HEK293T (cell line): Measurements from ENCODE around the gene PPP1R3A.

Experiments used
- CTCF ChIA-PET: fragments of 350-600 bp; formaldehyde crosslinking; extraction: SDS; loops from one replicate; lab custom pipeline; 2021; ENCODE audit warnings: antibody characterized with exemption, inconsistent platforms; lab: Yijun Ruan, JAX
- POLR2A ChIA-PET: fragments of 350-600 bp; formaldehyde crosslinking; extraction: SDS; loops from one replicate; lab custom pipeline; 2020; ENCODE audit warnings: antibody characterized with exemption, inconsistent platforms; lab: Yijun Ruan, JAX
- DNase-seq: peaks from one replicate; pipeline ENCODE4 v3.0.0; 2012; ENCODE audit warnings: mixed read lengths; ENCODE audit errors: extremely low spot score
- ARNT ChIP-seq: fragments of 450-650 bp; IDR thresholded peaks from 2 replicates; pipeline ENCODE4 v1.6.1; 2017; ENCODE audit warnings: mild to moderate bottlenecking
- BHLHE40 ChIP-seq: fragments of 450-650 bp; IDR thresholded peaks from 2 replicates; pipeline ENCODE4 v1.6.1; 2016; ENCODE audit warnings: mild to moderate bottlenecking, moderate library complexity, borderline replicate concordance
- CTBP1 ChIP-seq: fragments of 450-650 bp; IDR thresholded peaks from 2 replicates; pipeline ENCODE4 v1.6.1; 2016; ENCODE audit warnings: borderline replicate concordance
- ELF4 ChIP-seq: fragments of 450-650 bp; IDR thresholded peaks from 2 replicates; pipeline ENCODE4 v1.6.1; 2017; ENCODE audit warnings: antibody characterized with exemption
- FOXA1 ChIP-seq: fragments of 450-650 bp; IDR thresholded peaks from 2 replicates; pipeline ENCODE4 v1.6.1; 2016; ENCODE audit warnings: mild to moderate bottlenecking
- FOXK2 ChIP-seq: fragments of 450-650 bp; IDR thresholded peaks from 2 replicates; pipeline ENCODE4 v1.6.1; 2016; ENCODE audit warnings: mild to moderate bottlenecking
- FOXM1 ChIP-seq: fragments of 450-650 bp; IDR thresholded peaks from 2 replicates; pipeline ENCODE4 v1.6.1; 2017; ENCODE audit warnings: mild to moderate bottlenecking, borderline replicate concordance
- HDGF ChIP-seq: fragments of 450-650 bp; IDR thresholded peaks from 2 replicates; pipeline ENCODE4 v1.6.1; 2017; ENCODE audit warnings: antibody characterized with exemption, borderline replicate concordance
- L3MBTL2 ChIP-seq: fragments of 450-650 bp; conservative IDR thresholded peaks from 2 replicates; pipeline ENCODE4 v1.6.1; 2016; ENCODE audit warnings: mild to moderate bottlenecking
- LEF1 ChIP-seq: fragments of 450-650 bp; IDR thresholded peaks from 2 replicates; pipeline ENCODE4 v1.6.1; 2017; ENCODE audit warnings: mild to moderate bottlenecking, borderline replicate concordance
- NFRKB ChIP-seq: fragments of 450-650 bp; IDR thresholded peaks from 2 replicates; pipeline ENCODE4 v1.6.1; 2016; ENCODE audit warnings: mild to moderate bottlenecking, moderate library complexity
- SP1 ChIP-seq: fragments of 450-650 bp; IDR thresholded peaks from 2 replicates; pipeline ENCODE4 v1.6.1; 2017
- SUZ12 ChIP-seq: fragments of 450-650 bp; IDR thresholded peaks from 2 replicates; pipeline ENCODE4 v1.6.1; 2016; ENCODE audit warnings: mild to moderate bottlenecking
- TARDBP ChIP-seq: fragments of 450-650 bp; IDR thresholded peaks from 2 replicates; pipeline ENCODE4 v1.6.1; 2016
- ZNF384 ChIP-seq: fragments of 450-650 bp; IDR thresholded peaks from 2 replicates; pipeline ENCODE4 v1.6.1; 2016
- TF ChIP-seq, protein P1 (sequence below): fragments of 450-650 bp; IDR thresholded peaks from 2 replicates; pipeline ENCODE4 v1.6.1; 2016

The PPP1R3A gene

DNA sequence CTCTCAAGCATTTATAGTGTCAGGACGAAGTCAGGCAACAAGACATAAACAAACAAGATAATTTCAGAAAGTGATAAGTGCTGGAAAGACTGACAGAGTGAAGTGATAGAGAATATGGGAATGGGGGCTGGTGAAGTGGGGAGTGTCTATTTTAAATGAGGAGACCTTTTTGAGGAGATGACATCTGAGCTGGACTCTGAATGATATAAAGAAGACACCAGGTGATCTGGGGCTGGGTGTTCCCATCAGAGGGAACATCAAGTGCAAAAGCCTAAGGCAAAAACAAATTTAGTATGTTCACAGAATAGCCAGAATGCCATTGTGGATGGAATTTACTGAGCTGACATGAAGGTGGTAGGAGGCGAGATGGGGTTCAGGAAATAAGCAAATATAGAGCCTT, 83.4 kb downstream of the PPP1R3A start:
- TF ChIP-seq FOXM1 (no peak), FOXA1 (no peak), ARNT (no peak), NFRKB (no peak), ZNF384 (no peak), ELF4 (no peak), SUZ12 (no peak), FOXK2 (no peak), HDGF (no peak), LEF1 (no peak), BHLHE40 (no peak), L3MBTL2 (no peak), TARDBP (no peak), CTBP1 (no peak), SP1 (no peak)
- TF ChIP-seq, protein P1, sequence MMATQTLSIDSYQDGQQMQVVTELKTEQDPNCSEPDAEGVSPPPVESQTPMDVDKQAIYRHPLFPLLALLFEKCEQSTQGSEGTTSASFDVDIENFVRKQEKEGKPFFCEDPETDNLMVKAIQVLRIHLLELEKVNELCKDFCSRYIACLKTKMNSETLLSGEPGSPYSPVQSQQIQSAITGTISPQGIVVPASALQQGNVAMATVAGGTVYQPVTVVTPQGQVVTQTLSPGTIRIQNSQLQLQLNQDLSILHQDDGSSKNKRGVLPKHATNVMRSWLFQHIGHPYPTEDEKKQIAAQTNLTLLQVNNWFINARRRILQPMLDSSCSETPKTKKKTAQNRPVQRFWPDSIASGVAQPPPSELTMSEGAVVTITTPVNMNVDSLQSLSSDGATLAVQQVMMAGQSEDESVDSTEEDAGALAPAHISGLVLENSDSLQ, result no peak
- CTCF ChIA-PET, result no interaction called here
- POLR2A ChIA-PET, result interaction anchor here (0.6 kb wide), 1 partner anchor 748 kb away, joined by 3 read pairs; the partner anchor contains the start of gene GPR85
- no peak for DNase-seq

DNA sequence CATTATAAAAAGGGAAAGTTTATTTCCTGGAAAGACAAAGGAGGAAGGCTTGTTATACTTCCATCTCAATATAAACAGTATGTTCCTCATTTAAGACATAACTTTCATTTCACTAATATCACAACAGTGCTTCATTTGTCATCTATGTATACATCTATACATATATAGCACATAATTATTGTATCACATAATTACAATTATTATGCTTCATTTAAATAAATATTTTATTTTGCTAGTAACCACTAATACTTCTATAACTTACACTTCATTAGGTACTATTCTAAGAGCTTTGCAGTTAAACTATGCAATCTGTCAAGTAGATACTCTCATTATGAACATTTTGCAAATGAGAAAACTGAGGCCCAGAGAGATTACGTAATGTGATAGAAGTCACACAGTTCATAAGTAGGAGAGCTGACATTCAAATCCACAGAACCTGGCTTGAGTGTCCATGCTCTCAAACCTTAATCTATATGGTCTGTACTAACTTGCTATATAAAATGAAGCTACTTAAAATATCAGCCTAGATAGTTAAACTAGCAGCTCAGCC, 86.5 kb downstream of the PPP1R3A start:
- ChIA-PET POLR2A (no interaction called here), CTCF (no interaction called here)
- TF ChIP-seq BHLHE40 (no peak), FOXM1 (no peak), ZNF384 (no peak), ARNT (no peak), NFRKB (no peak), FOXK2 (no peak), L3MBTL2 (no peak)
- DNase-seq, result no peak

DNA sequence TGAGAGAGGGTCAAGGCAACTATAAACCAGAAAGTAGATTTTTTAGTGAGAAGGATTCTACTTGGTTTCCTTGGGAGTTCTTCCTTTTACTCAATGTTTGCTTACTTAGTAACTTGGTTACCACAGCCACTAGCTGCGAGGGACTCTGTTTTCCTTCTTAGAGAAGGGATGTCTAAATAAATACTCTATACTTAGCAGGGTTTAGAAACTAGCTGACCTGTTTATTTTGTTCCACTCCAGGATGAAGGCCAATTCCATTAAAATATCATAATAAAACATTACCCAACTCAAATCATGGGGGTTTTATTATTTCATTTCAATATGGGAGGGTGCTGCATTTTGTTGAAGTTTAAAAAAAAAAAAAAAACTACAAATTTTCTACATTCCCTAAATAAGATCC, 87.3 kb downstream of the PPP1R3A start:
- no peak for DNase-seq
- ChIA-PET POLR2A (no interaction called here), CTCF (no interaction called here)
- TF ChIP-seq L3MBTL2, result no peak
- no peak for TF ChIP-seq TARDBP
- TF ChIP-seq, protein P1, result no peak
- TF ChIP-seq FOXM1, result no peak
- no peak for TF ChIP-seq ELF4
- no peak for TF ChIP-seq SP1
- TF ChIP-seq SUZ12, result no peak
- TF ChIP-seq LEF1, result no peak
- no peak for TF ChIP-seq ARNT
- TF ChIP-seq FOXK2, result no peak
- no peak for TF ChIP-seq CTBP1
- TF ChIP-seq ZNF384, result no peak
- no peak for TF ChIP-seq BHLHE40
- TF ChIP-seq FOXA1, result no peak
- no peak for TF ChIP-seq HDGF
- TF ChIP-seq NFRKB, result no peak

DNA sequence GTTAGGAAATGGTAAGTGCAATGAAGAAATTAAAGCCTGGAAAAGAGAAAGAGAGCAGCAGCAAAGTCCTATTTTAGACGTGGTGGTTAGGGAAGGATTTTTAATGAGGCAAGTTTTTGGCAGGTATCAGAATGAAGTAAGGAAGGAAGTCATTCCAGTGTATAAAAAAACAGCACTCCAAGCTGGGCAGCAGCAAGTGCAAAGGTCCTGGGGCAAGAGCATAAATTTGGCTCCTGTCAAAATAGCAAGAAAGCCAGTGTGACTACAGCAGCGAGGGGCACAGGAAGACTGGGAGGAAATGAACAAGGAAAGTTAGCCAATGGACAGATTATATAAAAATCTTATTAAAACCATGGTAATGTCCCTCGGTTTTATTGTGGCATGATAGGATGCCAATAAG, 90.2 kb downstream of the PPP1R3A start:
- POLR2A ChIA-PET, result no interaction called here
- CTCF ChIA-PET, result no interaction called here
- no peak for TF ChIP-seq FOXM1
- TF ChIP-seq TARDBP, result no peak
- no peak for TF ChIP-seq L3MBTL2
- TF ChIP-seq CTBP1, result no peak
- no peak for TF ChIP-seq LEF1
- TF ChIP-seq ARNT, result no peak
- no peak for TF ChIP-seq SUZ12
- no peak for TF ChIP-seq SP1
- no peak for TF ChIP-seq ELF4
- TF ChIP-seq BHLHE40, result no peak
- no peak for TF ChIP-seq ZNF384
- no peak for TF ChIP-seq FOXK2
- no peak for DNase-seq
